ENCODE results near the gene ZNF785. TPM values are rescaled to one million over a fixed set of nuclear protein-coding genes. Genes with fewer than 3 reads are reported as not detected.

Gene ZNF785
- total RNA-seq, 1 experiment from 2014 or later = 18.8 TPM

GRCh38 chr16:30546115-30546514 is 39.4 kb downstream of the ZNF785 start:
- H3K27me3 ChIP-seq (ENCODE audit: insufficient read depth, low read length) = no peaks in the 10 kb centered on the region
- no peaks in the 10 kb centered on the region for H3K79me1 ChIP-seq (ENCODE audit: insufficient read depth, low read depth, low read length, poor library complexity, severe bottlenecking)
- WGBS (ENCODE audit: extremely low coverage, insufficient read length, low lambda C conversion rate) = no CpG with 5 or more reads among the region's 8 CpGs
- DNase-seq = no peak
- no peak overlapping the region for H4K5ac ChIP-seq (ENCODE audit: insufficient read length, low read depth, low read length)
- H2BK120ac ChIP-seq (ENCODE audit: low read depth, low read length, poor library complexity, severe bottlenecking) = no peak overlapping the region
- no peak overlapping the region for H3K23ac ChIP-seq (ENCODE audit: insufficient read length, low read depth, low read length)
- no peaks in the 10 kb centered on the region for H3K23me2 ChIP-seq (ENCODE audit: insufficient read length, low read depth, low read length, poor library complexity, severe bottlenecking)
- TF ChIP-seq CTCF (conservative IDR thresholded peaks at IDR 0.05) = no peak
- H4K20me1 ChIP-seq (ENCODE audit: control insufficient read depth, insufficient read depth, insufficient read length) = no peaks in the 10 kb centered on the region
- H2AFZ ChIP-seq (ENCODE audit: low read length) = no peak overlapping the region
- no peak overlapping the region for H2BK20ac ChIP-seq (ENCODE audit: low read depth, low read length, poor library complexity, severe bottlenecking)
- H3K9ac ChIP-seq (ENCODE audit: extremely low read depth, insufficient read length, low read length) = no peak overlapping the region
- H3T11ph ChIP-seq (ENCODE audit: low read length) = no peak overlapping the region
- no peaks in the 10 kb centered on the region for H3K79me2 ChIP-seq (ENCODE audit: insufficient read depth, low read length)
- no peak overlapping the region for H3K4me2 ChIP-seq (ENCODE audit: insufficient read depth, insufficient read length, low read length)
- Mint-ChIP-seq H3K9me3 (peaks cover 0 to 10% of the 10 kb centered on the region in 2 experiments; a peak in 1 of 5 replicates), H3K4me1 (peaks cover 18 to 33% of the 10 kb centered on the region in 2 experiments), H3K36me3 (ENCODE audit: insufficient read depth in 1 of 3, low read depth in 3 of 3) (peaks cover 2 to 8% (median 5%) of the 10 kb centered on the region in 3 experiments; a peak in 4 of 7 replicates), H3K27ac (peak overlapping the region; percentile 1 to 82 (median 16); a peak in 3 of 7 replicates), H3K4me3 (peak overlapping the region in 1 of 2 experiments; percentile 24; a peak in 2 of 5 replicates), H3K27me3 (ENCODE audit: low read depth) (peaks cover 4% of the 10 kb centered on the region; the same call in 1 of the 2 replicates)
- H2BK5ac ChIP-seq (ENCODE audit: insufficient read length, low read length) = no peak overlapping the region
- peaks cover 6% of the 10 kb centered on the region; the same call in 1 of the 2 replicates for H3K4me1 ChIP-seq (ENCODE audit: insufficient read depth, low read length)
- no peak overlapping the region for H2AK5ac ChIP-seq (ENCODE audit: insufficient read length, low read length)
- H2BK12ac ChIP-seq (ENCODE audit: insufficient read length, low read depth, low read length) = no peak overlapping the region
- H3K9me3 ChIP-seq (ENCODE audit: control insufficient read depth, low read depth, low read length) = no peaks in the 10 kb centered on the region
- H3K14ac ChIP-seq (ENCODE audit: insufficient read depth, low read length) = no peak overlapping the region
- H3K27ac ChIP-seq (ENCODE audit: insufficient read length, low read depth, low read length) = no peak overlapping the region
- no peak overlapping the region for H3K4ac ChIP-seq (ENCODE audit: low read depth, low read length)
- no peak overlapping the region for H4K91ac ChIP-seq (ENCODE audit: insufficient read length, low read depth, low read length)
- H4K8ac ChIP-seq (replicated peaks; ENCODE audit: insufficient read length, low read depth, low read length) = no peak overlapping the region
- H2BK15ac ChIP-seq (ENCODE audit: low read depth, low read length) = no peak overlapping the region
- peak overlapping the region; percentile 46 for H3K18ac ChIP-seq (ENCODE audit: insufficient read length, low read depth, low read length)
- H3K56ac ChIP-seq (ENCODE audit: insufficient read length, low read depth, low read length) = no peak overlapping the region
